Liver (tissue), 9 donors: ENCODE results near the gene CPOX. TPM values are rescaled to one million over a fixed set of nuclear protein-coding genes. Genes with fewer than 3 reads are reported as not detected.

Source experiments
- DNase-seq: peaks from one replicate; pipeline ENCODE4 v3.0.0-alpha.2; 2017; ENCODE audit warnings: low spot score
- H3K27ac ChIP-seq, 2 donors: one replicate each; pipeline ENCODE4 v1.7.0; 2013; ENCODE audit warnings: inconsistent platforms in 2 of 2, low read length in 2 of 2, control low read depth in 1 of 2, low read depth in 1 of 2, mild to moderate bottlenecking in 1 of 2
- H3K27me3 ChIP-seq, 4 donors: one replicate each; pipeline versions ENCODE4 v1.6.1 to v1.7.0; 2013; ENCODE audit warnings: low read length in 3 of 4, inconsistent platforms in 1 of 4, mild to moderate bottlenecking in 1 of 4, moderate library complexity in 1 of 4; ENCODE audit not compliant: control insufficient read depth in 4 of 4, insufficient read depth in 4 of 4
- H3K36me3 ChIP-seq, 4 donors: one replicate each; pipeline versions ENCODE4 v1.6.1 to v1.7.0; 2013; ENCODE audit warnings: low read length in 3 of 4, mild to moderate bottlenecking in 3 of 4, low read depth in 1 of 4, moderate library complexity in 1 of 4; ENCODE audit not compliant: control insufficient read depth in 4 of 4, insufficient read depth in 3 of 4
- H3K4me1 ChIP-seq, 4 donors: one replicate each; pipeline versions ENCODE4 v1.6.1 to v1.7.0; 2013; ENCODE audit warnings: low read length in 3 of 4, mild to moderate bottlenecking in 3 of 4, moderate library complexity in 1 of 4; ENCODE audit not compliant: control insufficient read depth in 4 of 4, insufficient read depth in 4 of 4
- H3K4me3 ChIP-seq, 3 donors: one replicate each; pipeline versions ENCODE4 v1.6.1 to v1.7.0; 2013; ENCODE audit warnings: low read length in 3 of 3, control low read depth in 1 of 3, low read depth in 1 of 3, mild to moderate bottlenecking in 1 of 3
- H3K9ac ChIP-seq, 2 donors: one replicate each; pipeline ENCODE4 v1.7.0; 2013; ENCODE audit warnings: low read length in 2 of 2, mild to moderate bottlenecking in 2 of 2, moderate library complexity in 2 of 2, control low read depth in 1 of 2, low read depth in 1 of 2
- H3K9me3 ChIP-seq, 4 donors: one replicate each; pipeline versions ENCODE4 v1.6.1 to v1.7.0; 2013; ENCODE audit warnings: low read length in 3 of 4; ENCODE audit not compliant: control insufficient read depth in 4 of 4
- EGR1 ChIP-seq, 2 donors: IDR thresholded peaks; 2 replicates each; pipeline ENCODE4 v1.6.1; 2016 to 2018; ENCODE audit warnings: antibody characterized with exemption in 2 of 2, low read depth in 2 of 2
- FOXA1 ChIP-seq: IDR thresholded peaks from 2 replicates; pipeline ENCODE4 v1.6.1; 2016; ENCODE audit warnings: antibody characterized with exemption
- FOXA2 ChIP-seq: IDR thresholded peaks from 2 replicates; pipeline ENCODE4 v1.6.1; 2016; ENCODE audit warnings: antibody characterized with exemption
- GABPA ChIP-seq, 2 donors: IDR thresholded peaks in 1 of 2; conservative IDR thresholded peaks in 1 of 2; 2 replicates each; pipeline ENCODE4 v1.6.1; 2016; ENCODE audit warnings: antibody characterized with exemption in 2 of 2, mild to moderate bottlenecking in 1 of 2, moderate library complexity in 1 of 2
- HNF4A ChIP-seq, 2 donors: conservative IDR thresholded peaks; 2 replicates each; pipeline ENCODE4 v1.6.1; 2016; ENCODE audit warnings: antibody characterized with exemption in 2 of 2, mild to moderate bottlenecking in 2 of 2
- HNF4G ChIP-seq: IDR thresholded peaks from 2 replicates; pipeline ENCODE4 v1.6.1; 2016; ENCODE audit warnings: antibody characterized with exemption
- JUND ChIP-seq, 2 donors: IDR thresholded peaks; 2 replicates each; pipeline ENCODE4 v1.6.1; 2016; ENCODE audit warnings: antibody characterized with exemption in 2 of 2
- NR2F2 ChIP-seq: IDR thresholded peaks from 2 replicates; pipeline ENCODE4 v1.6.1; 2016; ENCODE audit warnings: antibody characterized with exemption
- RAD21 ChIP-seq, 2 donors: IDR thresholded peaks; 2 replicates each; pipeline ENCODE4 v1.6.1; 2016; ENCODE audit warnings: antibody characterized with exemption in 2 of 2, mild to moderate bottlenecking in 2 of 2
- REST ChIP-seq: IDR thresholded peaks from 2 replicates; pipeline ENCODE4 v1.6.1; 2016; ENCODE audit warnings: antibody characterized with exemption, mild to moderate bottlenecking
- RXRA ChIP-seq, 2 donors: IDR thresholded peaks; 2 replicates each; pipeline ENCODE4 v1.6.1; 2017 to 2018; ENCODE audit warnings: antibody characterized with exemption in 2 of 2, mild to moderate bottlenecking in 1 of 2
- SP1 ChIP-seq: IDR thresholded peaks from 2 replicates; pipeline ENCODE4 v1.6.1; 2018; ENCODE audit warnings: antibody characterized with exemption, mild to moderate bottlenecking
- TAF1 ChIP-seq: conservative IDR thresholded peaks from 2 replicates; pipeline ENCODE4 v1.6.1; 2016; ENCODE audit warnings: antibody characterized with exemption, mild to moderate bottlenecking
- YY1 ChIP-seq: IDR thresholded peaks from 2 replicates; pipeline ENCODE4 v1.6.1; 2016; ENCODE audit warnings: antibody characterized with exemption, mild to moderate bottlenecking
- ZBTB33 ChIP-seq: IDR thresholded peaks from 2 replicates; pipeline ENCODE4 v1.6.1; 2016; ENCODE audit warnings: antibody characterized with exemption
- WGBS: extraction: QIAGEN DNeasy Blood & Tissue Kit; methylation state at CpG from one replicate; pipeline ENCODE4 v1.1.7; 2013; 5-methylcytosine and 5-hydroxymethylcytosine counted together
- polyA plus RNA-seq, 2 donors: library from polyadenylated mRNA; stranded (reverse) in 1 of 2; unstranded in 1 of 2; fragments of 200-250 nt in 1 of 2; fragments of >200 nt in 1 of 2; fragmentation: Nextera tagmentation in 1 of 2; extraction: Ambion mirVana in 1 of 2; gene quantifications; one replicate each; pipeline versions ENCODE4 v1.2.1 to v1.2.3, GENCODE V29; 2013 to 2015
- total RNA-seq, 2 donors: library from RNA; depleted of rRNA; stranded (reverse); fragments of >200 nt; gene quantifications; one replicate each; pipeline ENCODE4 v1.2.3, GENCODE V29; 2014
- TF ChIP-seq, protein P1 (sequence below): IDR thresholded peaks from 2 replicates; pipeline ENCODE4 v1.6.1; 2016; ENCODE audit warnings: antibody characterized with exemption
- TF ChIP-seq, protein P2 (sequence below): IDR thresholded peaks from 2 replicates; pipeline ENCODE4 v1.6.1; 2016; ENCODE audit warnings: antibody characterized with exemption
- TF ChIP-seq, protein P3 (sequence below): fragments of 150-350 bp; IDR thresholded peaks from 2 replicates; pipeline ENCODE4 v1.5.1; 2017; ENCODE audit warnings: improper control_type of control experiment, low read depth, low read length; ENCODE audit not compliant: missing input control
- donor health status: healthy.
- donor health status: healthy.
- donor health status: healthy.
- donor health status: healthy.
- donor health status: healthy.

CPOX gene
- total and polyA plus RNA-seq, 4 donors = 8.8 to 280 (median 16.3) TPM

- no peak overlapping the region for H3K4me3 ChIP-seq
- H3K9ac ChIP-seq = no peak overlapping the region
- TF ChIP-seq FOXA1 (no peak), RAD21 (IDR thresholded peaks at IDR 0.05) (peak; percentile 52 to 54), SP1 (no peak), JUND (IDR thresholded peaks at IDR 0.05) (no peak), GABPA (IDR thresholded peaks at IDR 0.05 in 1 of 2, conservative IDR thresholded peaks at IDR 0.05 in 1 of 2) (no peak)
- TF ChIP-seq, protein P1, sequence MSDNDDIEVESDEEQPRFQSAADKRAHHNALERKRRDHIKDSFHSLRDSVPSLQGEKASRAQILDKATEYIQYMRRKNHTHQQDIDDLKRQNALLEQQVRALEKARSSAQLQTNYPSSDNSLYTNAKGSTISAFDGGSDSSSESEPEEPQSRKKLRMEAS = no peak
- TF ChIP-seq, protein P2, sequence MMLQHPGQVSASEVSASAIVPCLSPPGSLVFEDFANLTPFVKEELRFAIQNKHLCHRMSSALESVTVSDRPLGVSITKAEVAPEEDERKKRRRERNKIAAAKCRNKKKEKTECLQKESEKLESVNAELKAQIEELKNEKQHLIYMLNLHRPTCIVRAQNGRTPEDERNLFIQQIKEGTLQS = no peak
- no peaks in the 10 kb centered on the region for H3K9me3 ChIP-seq
- WGBS = 72% methylated on average over 2 of the region's 2 CpGs
- H3K27ac ChIP-seq = no peak overlapping the region
- H3K27me3 ChIP-seq = no peaks in the 10 kb centered on the region
- H3K36me3 ChIP-seq = peaks cover 0 to 12% (median 8%) of the 10 kb centered on the region in 4 donors
- peaks cover 0 to 12% (median 5%) of the 10 kb centered on the region in 4 donors for H3K4me1 ChIP-seq
- no peak for DNase-seq
These were observed 20.2 kb downstream of the CPOX start for GRCh38 chr3:98573181-98573728.

DNA sequence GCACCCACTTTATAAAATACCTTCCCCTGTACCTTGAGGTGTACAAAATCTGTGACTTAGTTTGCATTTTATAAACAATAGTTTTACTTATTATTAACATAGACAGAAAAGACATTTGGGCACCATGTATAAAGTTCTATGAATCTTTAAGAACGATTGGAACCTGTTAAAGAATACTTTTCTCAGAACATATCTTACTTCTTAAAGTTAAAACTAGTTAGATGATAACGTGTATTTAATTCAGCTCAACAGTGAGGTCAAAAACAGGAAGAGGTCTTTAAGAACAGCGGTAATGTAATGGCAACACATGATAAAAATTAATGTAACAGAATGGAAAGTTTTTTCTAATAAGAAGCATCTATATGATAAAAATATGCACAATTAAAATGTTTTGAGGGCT is 25.0 kb downstream of the CPOX start:
- H3K9ac ChIP-seq = no peak overlapping the region
- H3K9me3 ChIP-seq = no peaks in the 10 kb centered on the region
- H3K27me3 ChIP-seq = no peaks in the 10 kb centered on the region
- H3K4me1 ChIP-seq = no peaks in the 10 kb centered on the region
- H3K4me3 ChIP-seq = no peak overlapping the region
- WGBS = 77% methylated on average over 3 of the region's 3 CpGs
- no peak for DNase-seq
- no peak for TF ChIP-seq NR2F2
- no peak overlapping the region for H3K27ac ChIP-seq
- H3K36me3 ChIP-seq = no peaks in the 10 kb centered on the region

- Histone ChIP-seq H3K4me3 (no peak overlapping the region), H3K27ac (no peak overlapping the region), H3K9ac (no peak overlapping the region), H3K4me1 (no peaks in the 10 kb centered on the region), H3K27me3 (no peaks in the 10 kb centered on the region), H3K36me3 (no peaks in the 10 kb centered on the region), H3K9me3 (no peaks in the 10 kb centered on the region)
- TF ChIP-seq JUND (IDR thresholded peaks at IDR 0.05) (no peak), TAF1 (no peak), FOXA2 (no peak), RAD21 (IDR thresholded peaks at IDR 0.05) (no peak), ZBTB33 (no peak), EGR1 (IDR thresholded peaks at IDR 0.05; ENCODE audit: low read depth in 2 of 2) (no peak), GABPA (IDR thresholded peaks at IDR 0.05 in 1 of 2, conservative IDR thresholded peaks at IDR 0.05 in 1 of 2) (no peak), FOXA1 (no peak), HNF4G (no peak), SP1 (no peak), YY1 (no peak), NR2F2 (no peak), HNF4A (conservative IDR thresholded peaks at IDR 0.05) (no peak), REST (no peak), RXRA (IDR thresholded peaks at IDR 0.05) (no peak)
- TF ChIP-seq, protein P1 = no peak
- TF ChIP-seq, protein P3, sequence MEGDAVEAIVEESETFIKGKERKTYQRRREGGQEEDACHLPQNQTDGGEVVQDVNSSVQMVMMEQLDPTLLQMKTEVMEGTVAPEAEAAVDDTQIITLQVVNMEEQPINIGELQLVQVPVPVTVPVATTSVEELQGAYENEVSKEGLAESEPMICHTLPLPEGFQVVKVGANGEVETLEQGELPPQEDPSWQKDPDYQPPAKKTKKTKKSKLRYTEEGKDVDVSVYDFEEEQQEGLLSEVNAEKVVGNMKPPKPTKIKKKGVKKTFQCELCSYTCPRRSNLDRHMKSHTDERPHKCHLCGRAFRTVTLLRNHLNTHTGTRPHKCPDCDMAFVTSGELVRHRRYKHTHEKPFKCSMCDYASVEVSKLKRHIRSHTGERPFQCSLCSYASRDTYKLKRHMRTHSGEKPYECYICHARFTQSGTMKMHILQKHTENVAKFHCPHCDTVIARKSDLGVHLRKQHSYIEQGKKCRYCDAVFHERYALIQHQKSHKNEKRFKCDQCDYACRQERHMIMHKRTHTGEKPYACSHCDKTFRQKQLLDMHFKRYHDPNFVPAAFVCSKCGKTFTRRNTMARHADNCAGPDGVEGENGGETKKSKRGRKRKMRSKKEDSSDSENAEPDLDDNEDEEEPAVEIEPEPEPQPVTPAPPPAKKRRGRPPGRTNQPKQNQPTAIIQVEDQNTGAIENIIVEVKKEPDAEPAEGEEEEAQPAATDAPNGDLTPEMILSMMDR = no peak
- TF ChIP-seq, protein P2 = no peak
- no peak for DNase-seq
- WGBS = 78% methylated on average over 2 of the region's 2 CpGs
These were observed 25.6 kb downstream of the CPOX start for GRCh38 chr3:98567666-98568270.
